WTC11 (cell line): ENCODE results near the gene GRK3. TPM values are rescaled to one million over a fixed set of nuclear protein-coding genes. Genes with fewer than 3 reads are reported as not detected.

Source experiments
- ATAC-seq: fragments of 200-7000 bp; cut with Tn5 transposase; 2 replicates; pipeline ENCODE4 v1.10.0; 2021; ENCODE audit warnings: mild to moderate bottlenecking, moderate library complexity
- CTCF ChIA-PET: fragments of 300-600 bp; sonication (Branson Sonifier 250); formaldehyde crosslinking; loops from one replicate; lab custom pipeline; 2021; ENCODE audit warnings: antibody characterized with exemption; lab: Charles Lee
- POLR2A ChIA-PET: fragments of 350-600 bp; sonication (Branson Sonifier 250); formaldehyde crosslinking; loops from one replicate; lab custom pipeline; 2021; ENCODE audit warnings: antibody characterized with exemption; lab: Charles Lee
- DNase-seq: peaks from one replicate; pipeline ENCODE4 v3.0.0; 2021; ENCODE audit warnings: low spot score
- H3K27ac Mint-ChIP-seq: 2 replicates; pipeline ENCODE4 v1.8.0; 2021; ENCODE audit warnings: mixed read lengths
- H3K27me3 Mint-ChIP-seq: 2 replicates; pipeline ENCODE4 v1.8.0; 2021; ENCODE audit warnings: low read depth, mild to moderate bottlenecking, moderate library complexity, mixed read lengths
- H3K36me3 Mint-ChIP-seq: 2 replicates; pipeline ENCODE4 v1.8.0; 2021; ENCODE audit warnings: mixed read lengths
- H3K4me1 Mint-ChIP-seq: 2 replicates; pipeline ENCODE4 v1.8.0; 2022; ENCODE audit warnings: mixed read lengths
- H3K4me3 Mint-ChIP-seq: 2 replicates; pipeline ENCODE4 v1.8.0; 2021; ENCODE audit warnings: mild to moderate bottlenecking, moderate library complexity, mixed read lengths
- H3K9me3 Mint-ChIP-seq: 2 replicates; pipeline ENCODE4 v1.8.0; 2021; ENCODE audit warnings: mixed read lengths
- ATF1 ChIP-seq: sonication (generic); formaldehyde crosslinking; IDR thresholded peaks from 2 replicates; pipeline ENCODE4 v1.8.1; 2023; ENCODE audit warnings: mild to moderate bottlenecking, moderate library complexity, missing genetic modification reagents
- FOXJ3 ChIP-seq: sonication (generic); formaldehyde crosslinking; IDR thresholded peaks from 2 replicates; pipeline ENCODE4 v1.9.0; 2021; ENCODE audit warnings: missing genetic modification reagents, mild to moderate bottlenecking, borderline replicate concordance
- FOXK1 ChIP-seq: sonication (generic); formaldehyde crosslinking; IDR thresholded peaks from 2 replicates; pipeline ENCODE4 v1.8.0; 2022; ENCODE audit warnings: mild to moderate bottlenecking, moderate library complexity, missing genetic modification reagents
- JAZF1 ChIP-seq: fragments of 250-450 bp; sonication (Bioruptor Pico); IDR thresholded peaks from 2 replicates; pipeline ENCODE4 v1.9.0; 2021; ENCODE audit warnings: moderate library complexity, mild to moderate bottlenecking, inconsistent platforms
- NFYB ChIP-seq: sonication (generic); formaldehyde crosslinking; conservative IDR thresholded peaks from 2 replicates; pipeline ENCODE4 v1.8.0; 2022; ENCODE audit warnings: low read depth, missing genetic modification reagents
- OVOL2 ChIP-seq: fragments of 250-450 bp; sonication (Bioruptor Pico); IDR thresholded peaks from 2 replicates; pipeline ENCODE4 v1.9.0; 2021; ENCODE audit warnings: mild to moderate bottlenecking, borderline replicate concordance
- PRRX2 ChIP-seq: fragments of 250-450 bp; sonication (Bioruptor Pico); IDR thresholded peaks from 2 replicates; pipeline ENCODE4 v1.8.0; 2021; ENCODE audit warnings: mild to moderate bottlenecking
- RORB ChIP-seq: fragments of 250-450 bp; sonication (Bioruptor Pico); IDR thresholded peaks from 2 replicates; pipeline ENCODE4 v1.9.0; 2021; ENCODE audit warnings: mild to moderate bottlenecking
- SMAD4 ChIP-seq: sonication (generic); formaldehyde crosslinking; IDR thresholded peaks from 2 replicates; pipeline ENCODE4 v1.8.0; 2022; ENCODE audit warnings: mild to moderate bottlenecking, missing genetic modification reagents
- TEAD1 ChIP-seq: sonication (generic); formaldehyde crosslinking; IDR thresholded peaks from 2 replicates; pipeline ENCODE4 v1.8.0; 2022; ENCODE audit warnings: mild to moderate bottlenecking, missing genetic modification reagents
- ZBTB21 ChIP-seq: sonication (generic); formaldehyde crosslinking; IDR thresholded peaks from 2 replicates; pipeline ENCODE4 v1.8.1; 2023; ENCODE audit warnings: mild to moderate bottlenecking, missing genetic modification reagents, borderline replicate concordance
- ZNF219 ChIP-seq: sonication (generic); formaldehyde crosslinking; IDR thresholded peaks from 2 replicates; pipeline ENCODE4 v1.8.0; 2023; ENCODE audit warnings: missing genetic modification reagents, mild to moderate bottlenecking, borderline replicate concordance
- ZNF232 ChIP-seq: sonication (generic); formaldehyde crosslinking; IDR thresholded peaks from 2 replicates; pipeline ENCODE4 v1.8.0; 2022; ENCODE audit warnings: mild to moderate bottlenecking, missing genetic modification reagents
- ZNF396 ChIP-seq: fragments of 250-450 bp; sonication (Bioruptor Pico); IDR thresholded peaks from 2 replicates; pipeline ENCODE4 v1.8.0; 2021; ENCODE audit warnings: mild to moderate bottlenecking, moderate library complexity, borderline replicate concordance
- total RNA-seq: library from RNA; stranded (reverse); gene quantifications from 3 replicates; pipeline ENCODE4 v1.2.3, GENCODE V29; 2021
- TF ChIP-seq, protein P1 (sequence below): sonication (generic); formaldehyde crosslinking; IDR thresholded peaks from 2 replicates; pipeline ENCODE4 v1.8.0; 2022; ENCODE audit warnings: mild to moderate bottlenecking, missing genetic modification reagents
- TF ChIP-seq, protein P2 (sequence below): sonication (generic); formaldehyde crosslinking; IDR thresholded peaks from 2 replicates; pipeline ENCODE4 v1.8.1; 2023; ENCODE audit warnings: mild to moderate bottlenecking, missing genetic modification reagents
- TF ChIP-seq, protein P3 (sequence below): sonication (generic); formaldehyde crosslinking; IDR thresholded peaks from 2 replicates; pipeline ENCODE4 v1.8.1; 2023; ENCODE audit warnings: mild to moderate bottlenecking, missing genetic modification reagents
- TF ChIP-seq, protein P4 (sequence below): fragments of 250-450 bp; sonication (Bioruptor Pico); IDR thresholded peaks from 2 replicates; pipeline ENCODE4 v1.9.0; 2021; ENCODE audit warnings: moderate library complexity, mild to moderate bottlenecking, inconsistent platforms, borderline replicate concordance
- TF ChIP-seq, protein P5 (sequence below): sonication (generic); formaldehyde crosslinking; IDR thresholded peaks from 2 replicates; pipeline ENCODE4 v1.8.1; 2023; ENCODE audit warnings: mild to moderate bottlenecking, missing genetic modification reagents, borderline replicate concordance
- TF ChIP-seq, protein P6 (sequence below): sonication (generic); formaldehyde crosslinking; conservative IDR thresholded peaks from 2 replicates; pipeline ENCODE4 v1.8.1; 2023; ENCODE audit warnings: mild to moderate bottlenecking, low read depth, missing genetic modification reagents, moderate library complexity
- TF ChIP-seq, protein P7 (sequence below): sonication (generic); formaldehyde crosslinking; IDR thresholded peaks from 2 replicates; pipeline ENCODE4 v1.8.0; 2022; ENCODE audit warnings: mild to moderate bottlenecking, missing genetic modification reagents

GRK3 gene
- total RNA-seq, 1 experiment from 2014 or later, result 27.1 TPM

DNA sequence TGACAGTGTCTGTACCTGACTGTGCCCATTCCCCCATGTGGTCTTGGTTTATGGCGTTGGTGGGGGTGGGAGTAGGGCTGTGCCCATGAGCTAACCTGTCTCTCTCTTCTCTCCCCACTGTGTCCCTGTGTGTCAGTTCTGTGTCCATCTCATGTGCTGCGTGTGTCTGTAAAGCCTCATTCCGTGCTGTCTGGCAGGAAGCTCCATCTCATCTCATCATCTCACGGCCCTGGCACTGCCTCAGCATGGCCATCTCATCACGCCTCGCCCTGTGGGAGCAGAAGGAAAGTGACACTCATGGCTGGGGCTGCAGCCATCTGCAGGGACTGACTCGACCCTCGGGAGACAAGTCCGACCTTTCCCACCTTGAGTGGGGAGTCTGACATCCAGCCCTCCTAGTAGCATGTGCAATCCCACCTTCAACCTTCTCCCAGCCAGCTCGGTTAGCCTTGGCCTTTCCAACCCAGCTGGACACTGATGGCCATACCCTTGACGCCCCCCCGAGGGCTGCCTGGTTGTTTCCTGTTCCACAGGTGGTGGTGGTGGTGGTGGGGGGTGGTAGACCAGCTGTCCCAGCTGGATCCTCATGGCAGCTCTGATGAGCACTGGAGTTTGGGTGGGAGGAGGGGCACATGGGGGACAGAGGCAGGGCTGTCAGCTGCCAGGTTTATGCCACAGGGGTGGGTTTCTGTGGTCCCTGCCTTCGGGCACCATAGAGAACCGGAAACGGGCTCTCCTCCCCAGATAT lies 196.5 kb downstream of the GRK3 start:
- TF ChIP-seq, protein P1, sequence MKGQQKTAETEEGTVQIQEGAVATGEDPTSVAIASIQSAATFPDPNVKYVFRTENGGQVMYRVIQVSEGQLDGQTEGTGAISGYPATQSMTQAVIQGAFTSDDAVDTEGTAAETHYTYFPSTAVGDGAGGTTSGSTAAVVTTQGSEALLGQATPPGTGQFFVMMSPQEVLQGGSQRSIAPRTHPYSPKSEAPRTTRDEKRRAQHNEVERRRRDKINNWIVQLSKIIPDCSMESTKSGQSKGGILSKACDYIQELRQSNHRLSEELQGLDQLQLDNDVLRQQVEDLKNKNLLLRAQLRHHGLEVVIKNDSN (CRISPR knock-in tag), result no peak
- TF ChIP-seq ZBTB21 (CRISPR knock-in tag) (no peak), TEAD1 (no peak), ATF1 (CRISPR knock-in tag) (no peak), ZNF219 (CRISPR knock-in tag) (no peak), NFYB (CRISPR knock-in tag) (no peak), PRRX2 (CRISPR knock-in tag) (no peak)
- TF ChIP-seq, protein P2, sequence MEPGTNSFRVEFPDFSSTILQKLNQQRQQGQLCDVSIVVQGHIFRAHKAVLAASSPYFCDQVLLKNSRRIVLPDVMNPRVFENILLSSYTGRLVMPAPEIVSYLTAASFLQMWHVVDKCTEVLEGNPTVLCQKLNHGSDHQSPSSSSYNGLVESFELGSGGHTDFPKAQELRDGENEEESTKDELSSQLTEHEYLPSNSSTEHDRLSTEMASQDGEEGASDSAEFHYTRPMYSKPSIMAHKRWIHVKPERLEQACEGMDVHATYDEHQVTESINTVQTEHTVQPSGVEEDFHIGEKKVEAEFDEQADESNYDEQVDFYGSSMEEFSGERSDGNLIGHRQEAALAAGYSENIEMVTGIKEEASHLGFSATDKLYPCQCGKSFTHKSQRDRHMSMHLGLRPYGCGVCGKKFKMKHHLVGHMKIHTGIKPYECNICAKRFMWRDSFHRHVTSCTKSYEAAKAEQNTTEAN (CRISPR knock-in tag), result no peak
- TF ChIP-seq, protein P3, sequence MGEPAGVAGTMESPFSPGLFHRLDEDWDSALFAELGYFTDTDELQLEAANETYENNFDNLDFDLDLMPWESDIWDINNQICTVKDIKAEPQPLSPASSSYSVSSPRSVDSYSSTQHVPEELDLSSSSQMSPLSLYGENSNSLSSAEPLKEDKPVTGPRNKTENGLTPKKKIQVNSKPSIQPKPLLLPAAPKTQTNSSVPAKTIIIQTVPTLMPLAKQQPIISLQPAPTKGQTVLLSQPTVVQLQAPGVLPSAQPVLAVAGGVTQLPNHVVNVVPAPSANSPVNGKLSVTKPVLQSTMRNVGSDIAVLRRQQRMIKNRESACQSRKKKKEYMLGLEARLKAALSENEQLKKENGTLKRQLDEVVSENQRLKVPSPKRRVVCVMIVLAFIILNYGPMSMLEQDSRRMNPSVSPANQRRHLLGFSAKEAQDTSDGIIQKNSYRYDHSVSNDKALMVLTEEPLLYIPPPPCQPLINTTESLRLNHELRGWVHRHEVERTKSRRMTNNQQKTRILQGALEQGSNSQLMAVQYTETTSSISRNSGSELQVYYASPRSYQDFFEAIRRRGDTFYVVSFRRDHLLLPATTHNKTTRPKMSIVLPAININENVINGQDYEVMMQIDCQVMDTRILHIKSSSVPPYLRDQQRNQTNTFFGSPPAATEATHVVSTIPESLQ, result no peak
- H3K27ac Mint-ChIP-seq, result no peak overlapping the region
- ATAC-seq, result no peak
- H3K4me3 Mint-ChIP-seq, result no peak overlapping the region
- POLR2A ChIA-PET, result no interaction called here
- no peaks in the 10 kb centered on the region for H3K4me1 Mint-ChIP-seq
- no peaks in the 10 kb centered on the region; the same call in 1 of the 2 replicates for H3K27me3 Mint-ChIP-seq
- no peak for DNase-seq
- H3K36me3 Mint-ChIP-seq, result no peaks in the 10 kb centered on the region
- H3K9me3 Mint-ChIP-seq, result peaks cover 4% of the 10 kb centered on the region
- CTCF ChIA-PET, result interaction anchor here (1.4 kb wide), 1 partner anchor 12 kb away, joined by 6 read pairs; no protein-coding TSS in a partner anchor

DNA sequence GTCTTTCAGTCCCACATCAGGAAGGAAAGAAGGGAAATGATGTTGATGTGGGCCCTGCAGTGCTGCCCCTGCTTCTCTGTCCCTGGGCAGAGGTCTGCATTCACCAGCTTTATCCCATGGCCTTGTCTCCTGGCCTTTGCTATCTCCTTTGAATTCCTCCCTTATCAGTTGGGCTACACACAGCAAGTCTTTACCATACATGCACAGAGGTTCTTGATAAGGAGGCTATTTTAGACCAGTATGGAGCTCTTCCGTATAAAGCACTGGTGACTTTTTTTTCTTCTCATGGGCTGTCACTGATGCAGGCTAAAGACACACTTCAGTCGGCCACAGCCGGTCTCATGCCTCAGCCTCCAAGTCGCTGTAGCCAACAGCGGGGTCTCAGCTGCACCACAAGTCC lies 197.7 kb downstream of the GRK3 start:
- H3K27me3 Mint-ChIP-seq, result no peaks in the 10 kb centered on the region; the same call in 1 of the 2 replicates
- H3K27ac Mint-ChIP-seq, result no peak overlapping the region
- DNase-seq, result no peak
- ChIA-PET POLR2A (interaction anchor here (0.5 kb wide), 1 partner anchor 914 kb away, joined by 3 read pairs; no protein-coding TSS in a partner anchor), CTCF (interaction anchor here (2.0 kb wide), 1 partner anchor 11 kb away, joined by 11 read pairs; no protein-coding TSS in a partner anchor)
- no peak overlapping the region for H3K4me3 Mint-ChIP-seq
- peaks cover 16% of the 10 kb centered on the region for H3K9me3 Mint-ChIP-seq
- ATAC-seq, result no peak
- peaks cover 5% of the 10 kb centered on the region; the same call in 1 of the 2 replicates for H3K36me3 Mint-ChIP-seq
- no peaks in the 10 kb centered on the region for H3K4me1 Mint-ChIP-seq
- TF ChIP-seq, protein P4, sequence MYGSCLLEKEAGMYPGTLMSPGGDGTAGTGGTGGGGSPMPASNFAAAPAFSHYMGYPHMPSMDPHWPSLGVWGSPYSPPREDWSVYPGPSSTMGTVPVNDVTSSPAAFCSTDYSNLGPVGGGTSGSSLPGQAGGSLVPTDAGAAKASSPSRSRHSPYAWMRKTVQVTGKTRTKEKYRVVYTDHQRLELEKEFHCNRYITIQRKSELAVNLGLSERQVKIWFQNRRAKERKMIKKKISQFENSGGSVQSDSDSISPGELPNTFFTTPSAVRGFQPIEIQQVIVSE (CRISPR knock-in tag), result no peak
- TF ChIP-seq FOXK1 (no peak), SMAD4 (no peak), TEAD1 (no peak), ZNF396 (CRISPR knock-in tag) (no peak), RORB (no peak), FOXJ3 (CRISPR knock-in tag) (no peak), OVOL2 (CRISPR knock-in tag) (no peak), ZNF232 (CRISPR knock-in tag) (no peak), JAZF1 (CRISPR knock-in tag) (no peak)
- TF ChIP-seq, protein P5, sequence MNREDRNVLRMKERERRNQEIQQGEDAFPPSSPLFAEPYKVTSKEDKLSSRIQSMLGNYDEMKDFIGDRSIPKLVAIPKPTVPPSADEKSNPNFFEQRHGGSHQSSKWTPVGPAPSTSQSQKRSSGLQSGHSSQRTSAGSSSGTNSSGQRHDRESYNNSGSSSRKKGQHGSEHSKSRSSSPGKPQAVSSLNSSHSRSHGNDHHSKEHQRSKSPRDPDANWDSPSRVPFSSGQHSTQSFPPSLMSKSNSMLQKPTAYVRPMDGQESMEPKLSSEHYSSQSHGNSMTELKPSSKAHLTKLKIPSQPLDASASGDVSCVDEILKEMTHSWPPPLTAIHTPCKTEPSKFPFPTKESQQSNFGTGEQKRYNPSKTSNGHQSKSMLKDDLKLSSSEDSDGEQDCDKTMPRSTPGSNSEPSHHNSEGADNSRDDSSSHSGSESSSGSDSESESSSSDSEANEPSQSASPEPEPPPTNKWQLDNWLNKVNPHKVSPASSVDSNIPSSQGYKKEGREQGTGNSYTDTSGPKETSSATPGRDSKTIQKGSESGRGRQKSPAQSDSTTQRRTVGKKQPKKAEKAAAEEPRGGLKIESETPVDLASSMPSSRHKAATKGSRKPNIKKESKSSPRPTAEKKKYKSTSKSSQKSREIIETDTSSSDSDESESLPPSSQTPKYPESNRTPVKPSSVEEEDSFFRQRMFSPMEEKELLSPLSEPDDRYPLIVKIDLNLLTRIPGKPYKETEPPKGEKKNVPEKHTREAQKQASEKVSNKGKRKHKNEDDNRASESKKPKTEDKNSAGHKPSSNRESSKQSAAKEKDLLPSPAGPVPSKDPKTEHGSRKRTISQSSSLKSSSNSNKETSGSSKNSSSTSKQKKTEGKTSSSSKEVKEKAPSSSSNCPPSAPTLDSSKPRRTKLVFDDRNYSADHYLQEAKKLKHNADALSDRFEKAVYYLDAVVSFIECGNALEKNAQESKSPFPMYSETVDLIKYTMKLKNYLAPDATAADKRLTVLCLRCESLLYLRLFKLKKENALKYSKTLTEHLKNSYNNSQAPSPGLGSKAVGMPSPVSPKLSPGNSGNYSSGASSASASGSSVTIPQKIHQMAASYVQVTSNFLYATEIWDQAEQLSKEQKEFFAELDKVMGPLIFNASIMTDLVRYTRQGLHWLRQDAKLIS (CRISPR knock-in tag), result no peak
- TF ChIP-seq, protein P6, sequence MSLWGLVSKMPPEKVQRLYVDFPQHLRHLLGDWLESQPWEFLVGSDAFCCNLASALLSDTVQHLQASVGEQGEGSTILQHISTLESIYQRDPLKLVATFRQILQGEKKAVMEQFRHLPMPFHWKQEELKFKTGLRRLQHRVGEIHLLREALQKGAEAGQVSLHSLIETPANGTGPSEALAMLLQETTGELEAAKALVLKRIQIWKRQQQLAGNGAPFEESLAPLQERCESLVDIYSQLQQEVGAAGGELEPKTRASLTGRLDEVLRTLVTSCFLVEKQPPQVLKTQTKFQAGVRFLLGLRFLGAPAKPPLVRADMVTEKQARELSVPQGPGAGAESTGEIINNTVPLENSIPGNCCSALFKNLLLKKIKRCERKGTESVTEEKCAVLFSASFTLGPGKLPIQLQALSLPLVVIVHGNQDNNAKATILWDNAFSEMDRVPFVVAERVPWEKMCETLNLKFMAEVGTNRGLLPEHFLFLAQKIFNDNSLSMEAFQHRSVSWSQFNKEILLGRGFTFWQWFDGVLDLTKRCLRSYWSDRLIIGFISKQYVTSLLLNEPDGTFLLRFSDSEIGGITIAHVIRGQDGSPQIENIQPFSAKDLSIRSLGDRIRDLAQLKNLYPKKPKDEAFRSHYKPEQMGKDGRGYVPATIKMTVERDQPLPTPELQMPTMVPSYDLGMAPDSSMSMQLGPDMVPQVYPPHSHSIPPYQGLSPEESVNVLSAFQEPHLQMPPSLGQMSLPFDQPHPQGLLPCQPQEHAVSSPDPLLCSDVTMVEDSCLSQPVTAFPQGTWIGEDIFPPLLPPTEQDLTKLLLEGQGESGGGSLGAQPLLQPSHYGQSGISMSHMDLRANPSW (CRISPR knock-in tag), result no peak
- TF ChIP-seq, protein P7, sequence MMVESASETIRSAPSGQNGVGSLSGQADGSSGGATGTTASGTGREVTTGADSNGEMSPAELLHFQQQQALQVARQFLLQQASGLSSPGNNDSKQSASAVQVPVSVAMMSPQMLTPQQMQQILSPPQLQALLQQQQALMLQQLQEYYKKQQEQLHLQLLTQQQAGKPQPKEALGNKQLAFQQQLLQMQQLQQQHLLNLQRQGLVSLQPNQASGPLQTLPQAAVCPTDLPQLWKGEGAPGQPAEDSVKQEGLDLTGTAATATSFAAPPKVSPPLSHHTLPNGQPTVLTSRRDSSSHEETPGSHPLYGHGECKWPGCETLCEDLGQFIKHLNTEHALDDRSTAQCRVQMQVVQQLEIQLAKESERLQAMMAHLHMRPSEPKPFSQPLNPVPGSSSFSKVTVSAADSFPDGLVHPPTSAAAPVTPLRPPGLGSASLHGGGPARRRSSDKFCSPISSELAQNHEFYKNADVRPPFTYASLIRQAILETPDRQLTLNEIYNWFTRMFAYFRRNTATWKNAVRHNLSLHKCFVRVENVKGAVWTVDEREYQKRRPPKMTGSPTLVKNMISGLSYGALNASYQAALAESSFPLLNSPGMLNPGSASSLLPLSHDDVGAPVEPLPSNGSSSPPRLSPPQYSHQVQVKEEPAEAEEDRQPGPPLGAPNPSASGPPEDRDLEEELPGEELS, result no peak
